ENCODE results near the gene CNTNAP5. TPM values are rescaled to one million over a fixed set of nuclear protein-coding genes. Genes with fewer than 3 reads are reported as not detected.

Gene CNTNAP5
- total and polyA plus RNA-seq, 2 of the 4 experiments (the other 2 are of a cell fraction) = not detected

GRCh38 chr2:124589971-124590370, 564.9 kb downstream of the CNTNAP5 start:
- Histone ChIP-seq H3K23ac (ENCODE audit: low read depth, low read length) (no peak overlapping the region), H4K5ac (ENCODE audit: low read depth, low read length) (no peak overlapping the region), H3K9ac (ENCODE audit: low read depth, low read length) (no peak overlapping the region), H3K27ac (ENCODE audit: insufficient read depth, low read length) (no peak overlapping the region), H4K91ac (ENCODE audit: insufficient read depth, low read depth, low read length) (no peak overlapping the region), H2BK20ac (ENCODE audit: low read depth, low read length) (no peak overlapping the region), H4K20me1 (ENCODE audit: insufficient read depth, low read length) (no peaks in the 10 kb centered on the region), H2BK5ac (ENCODE audit: low read depth, low read length, poor library complexity, severe bottlenecking) (no peak overlapping the region), H2BK120ac (ENCODE audit: low read depth, low read length) (no peak overlapping the region), H3K4me3 (ENCODE audit: insufficient read depth, low read depth, low read length) (no peak overlapping the region), H4K8ac (ENCODE audit: low read depth in 2 of 2, low read length in 2 of 2) (no peak overlapping the region), H3K4ac (ENCODE audit: low read depth, low read length) (no peak overlapping the region), H3K27me3 (ENCODE audit: control insufficient read depth, insufficient read depth, low read length) (no peaks in the 10 kb centered on the region), H3K36me3 (ENCODE audit: control insufficient read depth, insufficient read depth, low read length) (no peaks in the 10 kb centered on the region), H2BK15ac (ENCODE audit: low read depth, low read length) (no peak overlapping the region), H2AK9ac (replicated peaks; ENCODE audit: low read depth, low read length, poor library complexity) (no peak overlapping the region), H3K56ac (ENCODE audit: extremely low read depth, insufficient read depth, low read length) (no peak overlapping the region), H3K18ac (ENCODE audit: low read depth, low read length) (no peak overlapping the region), H3K14ac (replicated peaks; ENCODE audit: low read depth, low read length) (no peak overlapping the region), H3K9me1 (ENCODE audit: insufficient read depth, low read length) (no peaks in the 10 kb centered on the region), H2AFZ (replicated peaks; ENCODE audit: low read length, poor library complexity) (no peak overlapping the region), H3K4me2 (ENCODE audit: low read depth, low read length) (no peak overlapping the region), H3K9me3 (ENCODE audit: control insufficient read depth, insufficient read depth, low read length) (no peaks in the 10 kb centered on the region), H3K4me1 (ENCODE audit: control insufficient read depth, insufficient read depth, low read length) (no peaks in the 10 kb centered on the region), H2AK5ac (ENCODE audit: low read depth, low read length) (no peak overlapping the region), H3K79me1 (ENCODE audit: low read depth in 1 of 2, low read length in 2 of 2) (no peaks in the 10 kb centered on the region)
- ATAC-seq (ENCODE audit: low read depth) = no peak
- no peak for DNase-seq
- CTCF ChIA-PET = no interaction called here
- POLR2A ChIA-PET (ENCODE audit: unreplicated experiment) = no interaction called here
- BruUV-seq (replicated peaks) = no TSS peak
- no peak for TF ChIP-seq CHD1 (IDR thresholded peaks at IDR 0.05; ENCODE audit: low read depth, low read length)
- no peak for TF ChIP-seq CTCF (conservative IDR thresholded peaks at IDR 0.05; ENCODE audit: low read depth, low read length)
- TF ChIP-seq FOS (IDR thresholded peaks at IDR 0.05; ENCODE audit: low read depth, low read length) = no peak
- TF ChIP-seq RAD21 (IDR thresholded peaks at IDR 0.05; ENCODE audit: low read length) = no peak
- TF ChIP-seq MAZ (IDR thresholded peaks at IDR 0.05; ENCODE audit: borderline replicate concordance, low read depth, low read length) = no peak
- TF ChIP-seq POLR2A (IDR thresholded peaks at IDR 0.05; ENCODE audit: low read depth, low read length) = no peak
- no peak for TF ChIP-seq CEBPB (IDR thresholded peaks at IDR 0.05; ENCODE audit: low read depth, low read length)
- no peak for TF ChIP-seq USF2 (IDR thresholded peaks at IDR 0.05; ENCODE audit: low read depth, low read length)
- intact Hi-C loops (cut with micrococcal nuclease) = no loop called here
- dilution Hi-C loops (cut with HindIII; ENCODE audit: low sequenced_read_pairs, unreplicated experiment) = no loop called here
- in situ Hi-C loops (cut with MboI; ENCODE audit: low sequenced_read_pairs) = no loop called here
- 80% methylated on average over 1 of the region's 3 CpGs; no CpG with 5 or more reads in 1 of the 2 experiments for WGBS, 2 experiments (ENCODE audit: extremely low coverage in 2 of 2, insufficient read length in 1 of 2)

Measured in IMR-90 (cell line).